Measurements from ENCODE around the gene SYNJ1. TPM values are rescaled to one million over a fixed set of nuclear protein-coding genes. Genes with fewer than 3 reads are reported as not detected.

Gene SYNJ1
- total and polyA plus RNA-seq, 2 of the 13 experiments (the other 11 are each of a cell fraction or from before 2014, with no cell fraction given): 2.0 to 2.7 TPM

DNA sequence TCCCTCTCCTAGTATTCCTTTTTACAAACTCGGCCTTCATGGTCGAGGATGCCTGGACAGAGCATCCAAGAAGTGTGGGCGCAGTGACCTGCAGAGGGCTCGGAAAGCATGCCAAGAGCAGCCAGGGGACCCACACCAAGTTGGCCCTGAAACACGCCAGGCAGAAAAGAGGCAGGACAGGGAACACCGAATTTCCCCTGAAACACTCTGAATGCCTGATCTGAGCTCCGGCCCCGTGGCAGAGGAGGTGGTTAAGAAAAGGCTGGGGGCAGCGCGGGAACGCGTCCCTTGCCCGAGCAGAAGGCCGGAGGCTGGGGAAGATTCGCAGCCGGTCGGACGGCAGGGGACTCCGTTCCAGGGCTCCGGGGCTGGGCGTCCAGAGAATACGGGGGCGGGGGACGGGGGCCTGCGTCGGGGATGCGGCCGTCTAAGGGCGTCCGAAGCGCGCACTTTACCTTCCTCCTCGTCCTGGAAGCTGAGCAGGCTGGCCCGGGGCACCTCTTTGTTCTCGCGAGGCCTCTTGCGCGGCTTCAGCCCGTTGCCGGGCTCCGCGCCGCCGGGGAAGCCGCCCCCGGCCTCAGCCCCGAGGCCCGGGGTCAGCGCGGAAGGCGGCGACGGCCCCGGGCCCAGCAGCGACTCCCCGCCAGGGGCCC lies 43.2 kb upstream of the SYNJ1 start (continued):
- TF ChIP-seq NPAS2 (CRISPR knock-in tag; IDR thresholded peaks at IDR 0.05; ENCODE audit: borderline replicate concordance) (no peak), MED13 (CRISPR knock-in tag; IDR thresholded peaks at IDR 0.05) (no peak), CENPX (CRISPR knock-in tag; IDR thresholded peaks at IDR 0.05) (no peak), SNRNP70 (IDR thresholded peaks at IDR 0.05; ENCODE audit: low read depth, low read length) (no peak), ZMYM2 (CRISPR knock-in tag; IDR thresholded peaks at IDR 0.05) (no peak), AGO2 (optimal IDR thresholded peaks at IDR 0.05; ENCODE audit: low read depth, low read length) (peak; percentile 8), NFATC3 (CRISPR knock-in tag; IDR thresholded peaks at IDR 0.05) (no peak), ZNF383 (CRISPR knock-in tag; IDR thresholded peaks at IDR 0.05; ENCODE audit: borderline replicate concordance) (no peak), CHD2 (IDR thresholded peaks at IDR 0.05; ENCODE audit: low read depth, low read length) (peak; percentile 77), ZNF850 (CRISPR knock-in tag; conservative IDR thresholded peaks at IDR 0.05) (no peak), HNF4A (CRISPR knock-in tag; IDR thresholded peaks at IDR 0.05) (no peak)
- TF ChIP-seq, protein P1, sequence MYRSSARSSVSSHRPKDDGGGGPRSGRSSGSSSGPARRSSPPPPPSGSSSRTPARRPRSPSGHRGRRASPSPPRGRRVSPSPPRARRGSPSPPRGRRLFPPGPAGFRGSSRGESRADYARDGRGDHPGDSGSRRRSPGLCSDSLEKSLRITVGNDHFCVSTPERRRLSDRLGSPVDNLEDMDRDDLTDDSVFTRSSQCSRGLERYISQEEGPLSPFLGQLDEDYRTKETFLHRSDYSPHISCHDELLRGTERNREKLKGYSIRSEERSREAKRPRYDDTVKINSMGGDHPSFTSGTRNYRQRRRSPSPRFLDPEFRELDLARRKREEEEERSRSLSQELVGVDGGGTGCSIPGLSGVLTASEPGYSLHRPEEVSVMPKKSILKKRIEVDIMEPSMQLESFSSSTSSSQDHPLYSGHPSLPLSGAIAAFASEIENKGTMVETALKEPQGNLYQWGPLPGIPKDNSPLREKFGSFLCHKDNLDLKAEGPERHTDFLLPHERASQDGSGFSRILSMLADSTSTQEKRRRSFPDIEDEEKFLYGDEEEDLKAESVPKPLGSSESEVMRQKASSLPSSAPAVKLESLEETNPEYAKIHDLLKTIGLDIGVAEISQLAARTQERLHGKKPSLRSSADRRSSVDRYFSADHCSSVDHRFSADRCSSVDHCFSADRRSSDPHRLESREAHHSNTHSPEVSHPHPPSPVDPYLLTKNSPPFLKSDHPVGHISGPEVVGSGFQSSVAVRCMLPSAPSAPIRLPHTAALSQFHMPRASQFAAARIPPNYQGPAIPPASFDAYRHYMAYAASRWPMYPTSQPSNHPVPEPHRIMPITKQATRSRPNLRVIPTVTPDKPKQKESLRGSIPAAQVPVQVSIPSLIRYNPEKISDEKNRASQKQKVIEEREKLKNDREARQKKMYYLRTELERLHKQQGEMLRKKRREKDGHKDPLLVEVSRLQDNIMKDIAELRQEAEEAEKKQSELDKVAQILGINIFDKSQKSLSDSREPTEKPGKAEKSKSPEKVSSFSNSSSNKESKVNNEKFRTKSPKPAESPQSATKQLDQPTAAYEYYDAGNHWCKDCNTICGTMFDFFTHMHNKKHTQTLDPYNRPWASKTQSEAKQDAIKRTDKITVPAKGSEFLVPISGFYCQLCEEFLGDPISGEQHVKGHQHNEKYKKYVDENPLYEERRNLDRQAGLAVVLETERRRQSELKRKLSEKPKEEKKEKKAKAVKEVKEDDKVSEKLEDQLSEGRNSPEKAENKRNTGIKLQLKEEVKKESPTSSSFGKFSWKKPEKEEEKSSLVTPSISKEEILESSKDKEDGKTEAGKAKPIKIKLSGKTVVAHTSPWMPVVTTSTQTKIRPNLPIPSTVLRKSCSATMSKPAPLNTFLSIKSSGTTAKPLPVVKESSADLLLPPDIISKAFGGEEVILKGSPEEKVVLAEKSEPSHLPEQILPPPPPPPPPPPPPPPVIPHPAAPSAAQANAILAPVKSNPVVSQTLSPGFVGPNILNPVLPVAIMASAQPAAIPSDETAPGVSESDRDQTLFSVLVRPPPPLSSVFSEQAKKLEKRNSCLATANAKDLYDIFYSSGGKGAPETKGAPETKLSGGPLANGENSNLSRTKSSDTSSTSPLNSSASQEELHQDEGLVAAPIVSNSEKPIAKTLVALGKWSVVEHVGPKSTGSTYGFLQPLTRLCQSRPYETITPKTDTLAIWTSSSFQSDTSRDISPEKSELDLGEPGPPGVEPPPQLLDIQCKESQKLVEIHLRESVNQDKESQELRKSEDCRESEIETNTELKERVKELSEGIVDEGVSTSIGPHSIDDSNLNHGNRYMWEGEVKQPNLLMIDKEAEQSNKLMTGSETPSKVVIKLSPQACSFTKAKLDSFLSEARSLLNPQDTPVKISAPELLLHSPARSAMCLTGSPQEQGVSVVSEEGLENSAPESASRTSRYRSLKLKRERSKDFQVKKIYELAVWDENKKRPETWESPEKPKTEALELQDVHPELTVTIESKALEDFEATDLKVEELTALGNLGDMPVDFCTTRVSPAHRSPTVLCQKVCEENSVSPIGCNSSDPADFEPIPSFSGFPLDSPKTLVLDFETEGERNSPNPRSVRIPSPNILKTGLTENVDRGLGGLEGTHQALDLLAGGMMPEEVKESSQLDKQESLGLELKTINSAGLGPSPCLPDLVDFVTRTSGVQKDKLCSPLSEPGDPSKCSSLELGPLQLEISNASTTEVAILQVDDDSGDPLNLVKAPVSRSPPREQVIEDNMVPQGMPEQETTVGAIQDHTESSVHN (CRISPR knock-in tag; IDR thresholded peaks at IDR 0.05): no peak
- TF ChIP-seq, protein P2, sequence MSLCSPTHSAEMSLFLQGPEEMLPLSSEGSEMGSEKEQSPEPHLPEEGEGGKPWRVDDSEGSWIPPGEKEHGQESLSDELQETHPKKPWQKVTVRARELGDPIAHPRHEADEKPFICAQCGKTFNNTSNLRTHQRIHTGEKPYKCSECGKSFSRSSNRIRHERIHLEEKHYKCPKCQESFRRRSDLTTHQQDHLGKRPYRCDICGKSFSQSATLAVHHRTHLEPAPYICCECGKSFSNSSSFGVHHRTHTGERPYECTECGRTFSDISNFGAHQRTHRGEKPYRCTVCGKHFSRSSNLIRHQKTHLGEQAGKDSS (CRISPR knock-in tag; IDR thresholded peaks at IDR 0.05; ENCODE audit: borderline replicate concordance, low read depth): no peak
- TF ChIP-seq, protein P3, sequence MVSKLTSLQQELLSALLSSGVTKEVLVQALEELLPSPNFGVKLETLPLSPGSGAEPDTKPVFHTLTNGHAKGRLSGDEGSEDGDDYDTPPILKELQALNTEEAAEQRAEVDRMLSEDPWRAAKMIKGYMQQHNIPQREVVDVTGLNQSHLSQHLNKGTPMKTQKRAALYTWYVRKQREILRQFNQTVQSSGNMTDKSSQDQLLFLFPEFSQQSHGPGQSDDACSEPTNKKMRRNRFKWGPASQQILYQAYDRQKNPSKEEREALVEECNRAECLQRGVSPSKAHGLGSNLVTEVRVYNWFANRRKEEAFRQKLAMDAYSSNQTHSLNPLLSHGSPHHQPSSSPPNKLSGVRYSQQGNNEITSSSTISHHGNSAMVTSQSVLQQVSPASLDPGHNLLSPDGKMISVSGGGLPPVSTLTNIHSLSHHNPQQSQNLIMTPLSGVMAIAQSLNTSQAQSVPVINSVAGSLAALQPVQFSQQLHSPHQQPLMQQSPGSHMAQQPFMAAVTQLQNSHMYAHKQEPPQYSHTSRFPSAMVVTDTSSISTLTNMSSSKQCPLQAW (CRISPR knock-in tag; IDR thresholded peaks at IDR 0.05): 0 out of 2 replicates have a peak, but pooled peaks have one; percentile 33
- TF ChIP-seq, protein P4, sequence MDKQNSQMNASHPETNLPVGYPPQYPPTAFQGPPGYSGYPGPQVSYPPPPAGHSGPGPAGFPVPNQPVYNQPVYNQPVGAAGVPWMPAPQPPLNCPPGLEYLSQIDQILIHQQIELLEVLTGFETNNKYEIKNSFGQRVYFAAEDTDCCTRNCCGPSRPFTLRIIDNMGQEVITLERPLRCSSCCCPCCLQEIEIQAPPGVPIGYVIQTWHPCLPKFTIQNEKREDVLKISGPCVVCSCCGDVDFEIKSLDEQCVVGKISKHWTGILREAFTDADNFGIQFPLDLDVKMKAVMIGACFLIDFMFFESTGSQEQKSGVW (CRISPR knock-in tag; IDR thresholded peaks at IDR 0.05; ENCODE audit: borderline replicate concordance): no peak
